Smooth muscle cell (in vitro differentiated cells): ENCODE measurements around the gene COTL1. TPM values are rescaled to one million over a fixed set of nuclear protein-coding genes. Genes with fewer than 3 reads are reported as not detected.

ENCODE experiments used
- DNase-seq: peaks from one replicate; lab custom pipeline; 2025; ENCODE audit not compliant: unreplicated experiment; lab: John Stamatoyannopoulos, UW
- H2AFZ ChIP-seq: fragments of 200-600 bp; sonication (generic); 2 replicates; pipeline ENCODE4 v1.6.0; 2016; ENCODE audit warnings: antibody characterized with exemption, low read depth, mild to moderate bottlenecking
- H3F3A ChIP-seq: fragments of 200-600 bp; sonication (generic); 2 replicates; pipeline ENCODE4 v1.6.0; 2017; ENCODE audit warnings: antibody characterized with exemption, low read depth
- H3K27ac ChIP-seq: fragments of 200-600 bp; sonication (generic); 2 replicates; pipeline ENCODE4 v1.5.1; 2016; ENCODE audit warnings: low read depth, mild to moderate bottlenecking
- H3K27me3 ChIP-seq: fragments of 200-600 bp; sonication (generic); 2 replicates; pipeline ENCODE4 v1.6.1; 2016; ENCODE audit warnings: low read depth, mild to moderate bottlenecking
- H3K36me3 ChIP-seq: fragments of 200-600 bp; sonication (generic); 2 replicates; pipeline ENCODE4 v1.5.1; 2016; ENCODE audit warnings: low read depth
- H3K4me1 ChIP-seq: fragments of 200-600 bp; sonication (generic); 2 replicates; pipeline ENCODE4 v1.5.1; 2016; ENCODE audit warnings: low read depth
- H3K4me2 ChIP-seq: fragments of 200-600 bp; sonication (generic); 2 replicates; pipeline ENCODE4 v1.6.0; 2016; ENCODE audit warnings: mild to moderate bottlenecking
- H3K4me3 ChIP-seq: fragments of 200-600 bp; sonication (generic); 2 replicates; pipeline ENCODE4 v1.5.1; 2016; ENCODE audit warnings: mild to moderate bottlenecking
- H3K79me2 ChIP-seq: fragments of 200-600 bp; sonication (generic); 2 replicates; pipeline ENCODE4 v1.6.0; 2016; ENCODE audit warnings: low read depth, mild to moderate bottlenecking
- H3K9ac ChIP-seq: fragments of 200-600 bp; sonication (generic); 2 replicates; pipeline ENCODE4 v1.6.0; 2016; ENCODE audit warnings: low read depth
- H3K9me3 ChIP-seq: fragments of 200-600 bp; sonication (generic); replicated peaks from 2 replicates; pipeline ENCODE4 v1.5.1; 2016; ENCODE audit warnings: low read depth
- H4K20me1 ChIP-seq: fragments of 200-600 bp; sonication (generic); 2 replicates; pipeline ENCODE4 v1.6.0; 2016; ENCODE audit warnings: low read depth
- WGBS: methylation state at CpG from one replicate; pipeline ENCODE4 v1.1.7; 2016; ENCODE audit warnings: low lambda C conversion rate; 5-methylcytosine and 5-hydroxymethylcytosine counted together
- polyA plus RNA-seq: library from polyadenylated mRNA; unstranded; fragments of >200 nt; fragmentation: Nextera tagmentation; extraction: Ambion mirVana; gene quantifications from 2 replicates; pipeline ENCODE4 v1.2.1, GENCODE V29; 2016
- total RNA-seq: library from RNA; depleted of rRNA; stranded (reverse); fragments of >200 nt; gene quantifications from 2 replicates; pipeline ENCODE4 v1.2.3, GENCODE V29; 2014
- TF ChIP-seq, protein P1 (sequence below): fragments of 200-600 bp; sonication (generic); IDR thresholded peaks from 2 replicates; pipeline ENCODE4 v1.5.1; 2017; ENCODE audit warnings: borderline replicate concordance, mild to moderate bottlenecking, antibody characterized with exemption; ENCODE audit not compliant: insufficient read depth, poor library complexity, severe bottlenecking

The COTL1 gene
- total and polyA plus RNA-seq, 2 experiments from 2014 or later: 81.2 to 233 TPM

GRCh38 chr16:84643180-84643583 lies 25.3 kb upstream of the COTL1 start:
- Histone ChIP-seq H4K20me1 (no peaks in the 10 kb centered on the region), H3K4me2 (peak overlapping the region; percentile 41), H3K27me3 (no peaks in the 10 kb centered on the region), H3K4me3 (no peak overlapping the region), H3K9me3 (no peaks in the 10 kb centered on the region), H2AFZ (peak overlapping the region; percentile 26), H3F3A (peaks cover 6% of the 10 kb centered on the region), H3K36me3 (no peaks in the 10 kb centered on the region), H3K9ac (no peak overlapping the region), H3K79me2 (no peaks in the 10 kb centered on the region), H3K4me1 (no peaks in the 10 kb centered on the region), H3K27ac (peak overlapping the region; percentile 49)
- TF ChIP-seq, protein P1, sequence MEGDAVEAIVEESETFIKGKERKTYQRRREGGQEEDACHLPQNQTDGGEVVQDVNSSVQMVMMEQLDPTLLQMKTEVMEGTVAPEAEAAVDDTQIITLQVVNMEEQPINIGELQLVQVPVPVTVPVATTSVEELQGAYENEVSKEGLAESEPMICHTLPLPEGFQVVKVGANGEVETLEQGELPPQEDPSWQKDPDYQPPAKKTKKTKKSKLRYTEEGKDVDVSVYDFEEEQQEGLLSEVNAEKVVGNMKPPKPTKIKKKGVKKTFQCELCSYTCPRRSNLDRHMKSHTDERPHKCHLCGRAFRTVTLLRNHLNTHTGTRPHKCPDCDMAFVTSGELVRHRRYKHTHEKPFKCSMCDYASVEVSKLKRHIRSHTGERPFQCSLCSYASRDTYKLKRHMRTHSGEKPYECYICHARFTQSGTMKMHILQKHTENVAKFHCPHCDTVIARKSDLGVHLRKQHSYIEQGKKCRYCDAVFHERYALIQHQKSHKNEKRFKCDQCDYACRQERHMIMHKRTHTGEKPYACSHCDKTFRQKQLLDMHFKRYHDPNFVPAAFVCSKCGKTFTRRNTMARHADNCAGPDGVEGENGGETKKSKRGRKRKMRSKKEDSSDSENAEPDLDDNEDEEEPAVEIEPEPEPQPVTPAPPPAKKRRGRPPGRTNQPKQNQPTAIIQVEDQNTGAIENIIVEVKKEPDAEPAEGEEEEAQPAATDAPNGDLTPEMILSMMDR: no peak
- WGBS: 32% methylated on average over 8 of the region's 8 CpGs
- no peak for DNase-seq

DNA sequence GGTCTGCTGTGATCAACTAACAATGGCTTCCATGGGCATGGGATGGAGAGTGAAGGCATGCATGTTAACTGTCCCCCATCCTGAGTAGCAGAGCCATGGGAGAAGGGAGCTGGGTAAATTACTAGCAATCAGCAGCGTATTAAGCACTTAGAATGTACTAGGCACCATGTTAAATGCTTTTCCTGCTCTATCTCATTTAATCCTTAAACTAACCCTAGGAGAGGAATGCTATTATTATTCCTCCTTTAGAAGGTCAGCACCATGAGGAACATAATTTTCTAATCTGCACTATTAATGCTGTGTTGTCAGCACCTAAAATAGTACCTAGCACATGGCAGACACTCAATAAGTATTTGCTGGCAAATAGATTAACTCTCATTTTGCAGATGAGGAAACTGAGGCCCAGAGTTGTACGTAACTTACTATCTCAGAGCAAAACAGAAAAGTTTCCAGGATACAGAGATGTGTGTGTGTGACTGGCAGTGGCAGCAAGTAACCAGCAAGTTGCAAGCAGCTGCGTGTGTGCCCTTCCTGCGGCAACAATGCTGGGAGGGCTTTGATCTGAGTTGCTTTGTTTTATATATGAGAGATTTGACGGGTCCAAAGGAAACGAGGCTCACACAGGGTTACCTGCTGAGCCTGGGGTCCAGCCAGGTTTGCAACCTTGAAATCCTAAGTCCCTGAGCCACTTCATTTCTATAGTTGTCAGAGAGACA lies 23.9 kb upstream of the COTL1 start:
- Histone ChIP-seq H2AFZ (no peak overlapping the region), H4K20me1 (no peaks in the 10 kb centered on the region), H3K4me3 (no peak overlapping the region), H3K27ac (no peak overlapping the region), H3K9ac (no peak overlapping the region), H3K79me2 (no peaks in the 10 kb centered on the region), H3K36me3 (no peaks in the 10 kb centered on the region), H3K4me1 (no peaks in the 10 kb centered on the region), H3K27me3 (no peaks in the 10 kb centered on the region), H3K4me2 (no peak overlapping the region), H3K9me3 (no peaks in the 10 kb centered on the region), H3F3A (peaks cover 6% of the 10 kb centered on the region)
- DNase-seq: no peak
- WGBS: 92% methylated on average over 6 of the region's 6 CpGs
- TF ChIP-seq, protein P1: no peak

GRCh38 chr16:84640145-84640544 lies 22.3 kb upstream of the COTL1 start:
- DNase-seq: no peak
- H3K27ac ChIP-seq: no peak overlapping the region
- no peak overlapping the region for H3K4me2 ChIP-seq
- no peak overlapping the region for H2AFZ ChIP-seq
- no peak overlapping the region for H3K4me3 ChIP-seq
- no peaks in the 10 kb centered on the region for H3K9me3 ChIP-seq
- peaks cover 6% of the 10 kb centered on the region for H3F3A ChIP-seq
- H3K36me3 ChIP-seq: no peaks in the 10 kb centered on the region
- H3K79me2 ChIP-seq: no peaks in the 10 kb centered on the region
- no peaks in the 10 kb centered on the region for H3K27me3 ChIP-seq
- WGBS: 96% methylated on average over 5 of the region's 5 CpGs
- no peaks in the 10 kb centered on the region for H3K4me1 ChIP-seq
- no peaks in the 10 kb centered on the region for H4K20me1 ChIP-seq
- TF ChIP-seq, protein P1: no peak
- no peak overlapping the region for H3K9ac ChIP-seq
